ENCODE data around the gene HERC6. TPM values are rescaled to one million over a fixed set of nuclear protein-coding genes. Genes with fewer than 3 reads are reported as not detected.
A peak's percentile ranks its signal among the peaks of the same experiment; 100 is the strongest.
"Not testable (repeated sequence)": the region's sequence is repeated elsewhere in the genome, so short reads cannot be mapped to it uniquely, and the experiment has no call there.

The HERC6 gene
- total and polyA plus RNA-seq, 5 donors from 2014 or later, result 21.2 to 37.6 (median 22.4) TPM

- no peak overlapping the region for H3K4me3 ChIP-seq (ENCODE audit: low read depth, low read length)
- Mint-ChIP-seq H3K36me3 (peaks cover 37% of the 10 kb centered on the region), H3K4me3 (no peak overlapping the region), H3K27ac (no peak overlapping the region), H3K27me3 (no peaks in the 10 kb centered on the region), H3K4me1 (peaks cover 0 to 10% (median 5%) of the 10 kb centered on the region in 4 donors), H3K9me3 (peaks cover 0 to 1% (median 0%) of the 10 kb centered on the region in 7 donors)
- no peaks in the 10 kb centered on the region for H3K4me1 ChIP-seq (ENCODE audit: control insufficient read depth, insufficient read depth, low read length, poor library complexity, severe bottlenecking)
- H3K36me3 ChIP-seq (ENCODE audit: control insufficient read depth, insufficient read depth, low read length), result peaks cover 42% of the 10 kb centered on the region
- ATAC-seq (ENCODE audit: low read depth in 2 of 2), result no peak
- H3K27ac ChIP-seq (ENCODE audit: insufficient read depth, low read length, poor library complexity, severe bottlenecking), result no peak overlapping the region
- DNase-seq, result no peak
- no peaks in the 10 kb centered on the region for H3K9me3 ChIP-seq (ENCODE audit: control insufficient read depth in 2 of 2, low read length in 2 of 2)
- H3K27me3 ChIP-seq (ENCODE audit: control insufficient read depth, insufficient read depth, low read length), result no peaks in the 10 kb centered on the region
Measured at GRCh38 chr4:88419874-88420273, 41.2 kb downstream of the HERC6 start.

GRCh38 chr4:88420844-88421243 is 42.2 kb downstream of the HERC6 start:
- no peak overlapping the region for H3K4me3 ChIP-seq (ENCODE audit: low read depth, low read length)
- no peaks in the 10 kb centered on the region for H3K9me3 Mint-ChIP-seq
- H3K4me1 Mint-ChIP-seq, result peaks cover 0 to 9% (median 5%) of the 10 kb centered on the region in 4 donors
- no peaks in the 10 kb centered on the region for H3K4me1 ChIP-seq (ENCODE audit: control insufficient read depth, insufficient read depth, low read length, poor library complexity, severe bottlenecking)
- peaks cover 34% of the 10 kb centered on the region for H3K36me3 Mint-ChIP-seq
- H3K9me3 ChIP-seq (ENCODE audit: control insufficient read depth in 2 of 2, low read length in 2 of 2), result no peaks in the 10 kb centered on the region
- no peaks in the 10 kb centered on the region for H3K27me3 Mint-ChIP-seq
- DNase-seq, result no peak
- ATAC-seq (ENCODE audit: low read depth in 2 of 2), result no peak
- no peak overlapping the region for H3K4me3 Mint-ChIP-seq
- no peak overlapping the region for H3K27ac ChIP-seq (ENCODE audit: insufficient read depth, low read length, poor library complexity, severe bottlenecking)
- peaks cover 35% of the 10 kb centered on the region for H3K36me3 ChIP-seq (ENCODE audit: control insufficient read depth, insufficient read depth, low read length)
- no peaks in the 10 kb centered on the region for H3K27me3 ChIP-seq (ENCODE audit: control insufficient read depth, insufficient read depth, low read length)
- H3K27ac Mint-ChIP-seq, result peak overlapping the region in 1 of 3 donors; percentile 82

- Mint-ChIP-seq H3K4me3 (no peak overlapping the region), H3K27me3 (no peaks in the 10 kb centered on the region), H3K4me1 (peaks cover 0 to 9% (median 5%) of the 10 kb centered on the region in 4 donors), H3K9me3 (no peaks in the 10 kb centered on the region), H3K36me3 (peaks cover 36% of the 10 kb centered on the region), H3K27ac (no peak overlapping the region)
- Histone ChIP-seq H3K36me3 (ENCODE audit: control insufficient read depth, insufficient read depth, low read length) (peaks cover 31% of the 10 kb centered on the region), H3K4me1 (ENCODE audit: control insufficient read depth, insufficient read depth, low read length, poor library complexity, severe bottlenecking) (no peaks in the 10 kb centered on the region), H3K27ac (ENCODE audit: insufficient read depth, low read length, poor library complexity, severe bottlenecking) (no peak overlapping the region), H3K9me3 (ENCODE audit: control insufficient read depth in 2 of 2, low read length in 2 of 2) (no peaks in the 10 kb centered on the region), H3K27me3 (ENCODE audit: control insufficient read depth, insufficient read depth, low read length) (no peaks in the 10 kb centered on the region), H3K4me3 (ENCODE audit: low read depth, low read length) (no peak overlapping the region)
- no peak for ATAC-seq (ENCODE audit: low read depth in 2 of 2)
- DNase-seq, result no peak
Measured at GRCh38 chr4:88422403-88422802, 43.8 kb downstream of the HERC6 start.

- Histone ChIP-seq H3K27me3 (ENCODE audit: control insufficient read depth, insufficient read depth, low read length) (no peaks in the 10 kb centered on the region), H3K27ac (ENCODE audit: insufficient read depth, low read length, poor library complexity, severe bottlenecking) (no peak overlapping the region), H3K4me3 (ENCODE audit: low read depth, low read length) (no peak overlapping the region), H3K4me1 (ENCODE audit: control insufficient read depth, insufficient read depth, low read length, poor library complexity, severe bottlenecking) (no peaks in the 10 kb centered on the region), H3K9me3 (ENCODE audit: control insufficient read depth in 2 of 2, low read length in 2 of 2) (no peaks in the 10 kb centered on the region), H3K36me3 (ENCODE audit: control insufficient read depth, insufficient read depth, low read length) (peaks cover 54% of the 10 kb centered on the region)
- Mint-ChIP-seq H3K4me1 (peaks cover 0 to 9% (median 4%) of the 10 kb centered on the region in 4 donors), H3K27ac (no peak overlapping the region), H3K4me3 (no peak overlapping the region), H3K36me3 (peaks cover 47% of the 10 kb centered on the region), H3K9me3 (peaks cover 0 to 6% (median 0%) of the 10 kb centered on the region in 7 donors), H3K27me3 (no peaks in the 10 kb centered on the region)
- DNase-seq (no peak), ATAC-seq (ENCODE audit: low read depth in 2 of 2) (no peak)
Measured at GRCh38 chr4:88429401-88429800, 50.7 kb downstream of the HERC6 start.

- H3K27ac Mint-ChIP-seq, result peak overlapping the region in 1 of 3 donors; percentile 76
- H3K4me1 Mint-ChIP-seq, result peaks cover 0 to 7% (median 4%) of the 10 kb centered on the region in 4 donors
Measured at GRCh38 chr4:88435987-88436693, 57.5 kb downstream of the HERC6 start.

GRCh38 chr4:88437873-88438272 is 59.2 kb downstream of the HERC6 start:
- not testable (repeated sequence) for H3K27me3 ChIP-seq (ENCODE audit: control insufficient read depth, insufficient read depth, low read length); H3K4me1 ChIP-seq (ENCODE audit: control insufficient read depth, insufficient read depth, low read length, poor library complexity, severe bottlenecking); ATAC-seq (ENCODE audit: low read depth in 2 of 2); H3K27me3 Mint-ChIP-seq; H3K27ac Mint-ChIP-seq; H3K4me3 ChIP-seq (ENCODE audit: low read depth, low read length); H3K27ac ChIP-seq (ENCODE audit: insufficient read depth, low read length, poor library complexity, severe bottlenecking); H3K4me1 Mint-ChIP-seq; H3K9me3 ChIP-seq (ENCODE audit: control insufficient read depth in 2 of 2, low read length in 2 of 2); DNase-seq; H3K9me3 Mint-ChIP-seq; H3K4me3 Mint-ChIP-seq
- peaks cover 70% of the 10 kb centered on the region for H3K36me3 ChIP-seq (ENCODE audit: control insufficient read depth, insufficient read depth, low read length)
- H3K36me3 Mint-ChIP-seq, result peaks cover 62% of the 10 kb centered on the region

More at GRCh38 chr4:88435987-88436693, 57.5 kb downstream of the HERC6 start:
- Histone ChIP-seq H3K9me3 (ENCODE audit: control insufficient read depth in 2 of 2, low read length in 2 of 2) (no peaks in the 10 kb centered on the region), H3K4me1 (ENCODE audit: control insufficient read depth, insufficient read depth, low read length, poor library complexity, severe bottlenecking) (no peaks in the 10 kb centered on the region), H3K36me3 (ENCODE audit: control insufficient read depth, insufficient read depth, low read length) (peaks cover 65% of the 10 kb centered on the region), H3K4me3 (ENCODE audit: low read depth, low read length) (no peak overlapping the region), H3K27me3 (ENCODE audit: control insufficient read depth, insufficient read depth, low read length) (no peaks in the 10 kb centered on the region), H3K27ac (ENCODE audit: insufficient read depth, low read length, poor library complexity, severe bottlenecking) (no peak overlapping the region)
- ATAC-seq (ENCODE audit: low read depth in 2 of 2) (no peak), DNase-seq (no peak)
- Mint-ChIP-seq H3K27me3 (no peaks in the 10 kb centered on the region), H3K9me3 (peaks cover 0 to 6% (median 0%) of the 10 kb centered on the region in 7 donors), H3K36me3 (peaks cover 47% of the 10 kb centered on the region), H3K4me3 (no peak overlapping the region)

GRCh38 chr4:88439161-88439760 is 60.6 kb downstream of the HERC6 start:
- Mint-ChIP-seq H3K9me3 (no peaks in the 10 kb centered on the region), H3K4me3 (no peak overlapping the region), H3K4me1 (peaks cover 0 to 9% (median 2%) of the 10 kb centered on the region in 4 donors), H3K27me3 (no peaks in the 10 kb centered on the region), H3K36me3 (peaks cover 62% of the 10 kb centered on the region), H3K27ac (peak overlapping the region in 2 of 3 donors; percentile 15 to 69)
- Histone ChIP-seq H3K9me3 (ENCODE audit: control insufficient read depth in 2 of 2, low read length in 2 of 2) (no peaks in the 10 kb centered on the region), H3K27ac (ENCODE audit: insufficient read depth, low read length, poor library complexity, severe bottlenecking) (no peak overlapping the region), H3K36me3 (ENCODE audit: control insufficient read depth, insufficient read depth, low read length) (peaks cover 62% of the 10 kb centered on the region), H3K4me1 (ENCODE audit: control insufficient read depth, insufficient read depth, low read length, poor library complexity, severe bottlenecking) (no peaks in the 10 kb centered on the region), H3K4me3 (ENCODE audit: low read depth, low read length) (no peak overlapping the region), H3K27me3 (ENCODE audit: control insufficient read depth, insufficient read depth, low read length) (no peaks in the 10 kb centered on the region)
- ATAC-seq (ENCODE audit: low read depth in 2 of 2) (no peak), DNase-seq (no peak)
